NCI-H526 treated with DMSO at 0.1 percent for 48 hours (cell line): ENCODE data around the gene KCNK1.
"Not testable (repeated sequence)": the region's sequence is repeated elsewhere in the genome, so short reads cannot be mapped to it uniquely, and the experiment has no call there.

ENCODE experiments used
- DNase-seq: peaks from one replicate; lab custom pipeline; 2025; lab: John Stamatoyannopoulos, UW

KCNK1 gene

DNA sequence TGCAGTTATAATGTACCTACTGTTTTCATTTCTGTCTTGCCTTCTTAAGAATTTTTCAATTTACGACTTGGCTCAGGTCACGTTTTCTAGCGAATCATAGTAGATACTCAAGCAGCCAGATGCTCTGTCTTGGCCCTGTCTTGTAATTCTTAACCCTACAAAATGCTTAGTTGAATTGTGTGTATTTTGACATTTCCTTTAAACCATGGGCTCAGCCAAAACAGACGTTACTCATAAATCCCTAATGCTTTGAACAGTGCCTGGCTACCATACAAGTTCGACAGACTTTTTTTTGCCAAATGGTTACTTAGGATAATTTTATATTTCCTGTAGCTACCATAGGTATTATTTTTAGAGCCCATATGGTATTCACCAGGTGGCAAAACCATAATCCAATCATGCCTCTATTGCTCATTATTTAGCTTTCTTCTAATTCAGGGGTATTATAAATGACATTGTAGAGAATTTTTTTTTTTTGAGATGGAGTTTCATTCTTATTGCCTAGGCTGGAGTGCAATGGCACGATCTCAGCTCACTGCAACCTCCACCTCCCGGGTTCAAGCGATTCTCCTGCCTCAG lies 54.3 kb downstream of the KCNK1 start:
- DNase-seq, result no peak

DNA sequence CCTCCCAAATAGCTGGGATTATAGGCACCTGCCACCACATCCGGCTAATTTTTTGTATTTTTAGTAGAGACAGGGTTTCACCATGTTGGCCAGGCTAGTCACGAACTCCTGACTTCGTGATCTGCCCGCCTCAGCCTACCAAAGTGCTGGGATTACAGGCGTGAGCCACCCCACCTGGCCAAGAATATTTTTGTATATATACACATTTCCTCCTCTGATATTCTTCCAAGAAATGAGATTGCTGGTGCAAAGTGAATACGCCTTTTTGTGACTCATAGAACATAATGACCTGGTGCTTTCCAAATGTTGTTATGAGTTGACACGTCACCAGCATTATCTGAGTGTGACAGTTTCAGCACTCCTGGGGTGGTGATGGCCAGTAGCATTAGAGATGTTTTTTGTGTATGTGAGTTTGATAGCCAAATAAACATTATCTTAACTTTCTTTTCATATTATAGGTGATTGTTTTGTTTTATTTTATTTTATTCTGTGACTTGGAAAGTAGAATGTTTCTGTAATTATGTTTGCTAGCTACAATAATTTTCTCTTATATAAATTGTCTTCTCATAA lies 54.9 kb downstream of the KCNK1 start:
- no peak for DNase-seq

DNA sequence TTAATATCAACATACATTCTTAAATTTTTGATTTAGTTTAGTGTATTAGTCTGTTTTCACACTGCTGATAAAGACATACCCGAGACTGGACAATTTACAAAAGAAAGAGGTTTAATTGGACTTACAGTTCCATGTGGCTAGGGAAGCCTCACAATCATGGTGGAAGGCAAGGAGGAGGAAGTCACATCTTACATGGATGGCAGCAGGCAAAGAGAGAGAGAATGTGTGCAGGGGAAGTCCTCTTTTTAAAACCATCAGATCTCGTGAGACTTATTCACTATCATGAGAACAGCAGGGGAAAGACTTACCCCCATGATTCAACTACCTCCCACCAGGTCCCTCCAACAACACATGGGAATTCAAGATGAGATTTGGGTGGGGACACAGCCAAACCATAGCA lies 56.5 kb downstream of the KCNK1 start:
- DNase-seq, result not testable (repeated sequence)

DNA sequence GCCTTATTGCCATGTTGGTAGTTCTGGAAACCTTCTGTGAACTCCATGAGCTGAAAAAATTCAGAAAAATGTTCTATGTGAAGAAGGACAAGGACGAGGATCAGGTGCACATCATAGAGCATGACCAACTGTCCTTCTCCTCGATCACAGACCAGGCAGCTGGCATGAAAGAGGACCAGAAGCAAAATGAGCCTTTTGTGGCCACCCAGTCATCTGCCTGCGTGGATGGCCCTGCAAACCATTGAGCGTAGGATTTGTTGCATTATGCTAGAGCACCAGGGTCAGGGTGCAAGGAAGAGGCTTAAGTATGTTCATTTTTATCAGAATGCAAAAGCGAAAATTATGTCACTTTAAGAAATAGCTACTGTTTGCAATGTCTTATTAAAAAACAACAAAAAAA lies 57.4 kb downstream of the KCNK1 start:
- no peak for DNase-seq

DNA sequence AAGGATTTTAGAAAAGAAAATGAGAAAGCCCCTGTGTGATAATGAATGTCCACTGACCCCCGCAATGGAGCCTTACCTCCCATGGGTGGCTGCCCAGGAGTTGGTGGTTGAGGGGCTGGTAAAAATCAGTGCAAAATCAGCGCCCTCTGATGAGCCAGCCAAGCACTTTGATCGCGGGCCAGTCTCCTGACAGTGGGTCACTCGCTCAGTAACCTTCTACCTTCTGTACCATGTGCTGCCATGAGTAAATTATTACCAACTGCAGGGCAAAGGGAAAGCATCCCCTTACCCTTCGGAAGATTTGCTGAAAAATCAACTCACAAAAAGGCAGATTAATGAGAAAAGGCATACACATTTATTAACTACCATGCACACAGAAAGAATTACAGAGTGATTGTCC lies 58.8 kb downstream of the KCNK1 start:
- DNase-seq, result no peak

DNA sequence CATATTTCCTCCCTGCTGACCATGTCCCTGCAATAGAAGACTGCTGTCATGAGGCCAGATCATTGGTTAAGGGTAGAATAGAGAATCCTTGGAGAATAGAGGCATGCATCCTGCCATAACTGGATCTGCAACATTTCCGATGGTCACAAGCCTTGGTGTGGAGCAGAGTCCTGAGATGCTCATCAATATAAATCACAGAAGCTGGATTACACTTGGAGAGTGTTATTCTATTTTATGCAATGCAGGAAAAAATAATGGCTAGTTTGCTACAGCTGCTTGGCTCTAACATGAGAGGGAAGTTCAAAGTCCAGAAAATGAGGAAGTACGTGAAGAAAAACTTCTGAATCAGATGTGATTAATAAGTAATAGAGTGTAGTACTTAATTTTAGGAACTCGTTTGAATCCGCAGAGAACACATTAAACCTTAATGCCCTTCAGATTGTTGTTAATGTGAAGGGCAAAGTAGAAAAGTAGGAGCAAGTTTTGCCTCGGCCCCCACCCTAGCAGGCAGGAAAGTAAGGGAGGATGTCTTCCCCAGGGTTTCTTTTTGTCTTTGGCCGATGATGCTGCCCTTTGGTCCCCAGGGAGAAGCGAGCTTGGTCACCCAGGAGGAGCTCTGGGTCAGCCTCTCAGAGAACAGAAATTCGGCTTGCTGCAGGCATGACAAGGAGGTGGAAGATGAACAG lies 59.5 kb downstream of the KCNK1 start:
- DNase-seq, result no peak

DNA sequence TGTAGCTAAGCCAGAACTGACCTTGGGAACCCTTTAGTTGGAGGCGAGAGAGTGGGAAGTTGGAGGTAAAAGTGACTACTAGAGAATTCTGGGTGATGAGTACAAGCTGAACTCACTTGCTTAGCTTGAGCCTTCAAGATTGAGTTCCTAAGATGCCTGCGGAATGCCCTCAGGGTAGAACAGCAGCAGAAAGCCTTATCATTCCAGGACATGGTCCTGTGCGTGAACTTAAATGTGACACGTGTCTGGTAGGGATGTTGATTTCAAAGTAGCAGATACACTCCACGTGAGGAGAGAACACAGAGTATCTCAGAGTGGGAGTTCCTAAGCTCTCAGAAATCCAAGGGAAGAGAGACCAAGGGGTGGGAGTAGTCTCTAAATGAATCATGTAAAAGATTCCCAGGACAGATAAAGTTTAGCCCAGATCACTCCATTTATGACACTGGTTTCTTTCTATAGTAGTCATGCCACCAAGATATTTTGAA lies 60.1 kb downstream of the KCNK1 start:
- no peak for DNase-seq

DNA sequence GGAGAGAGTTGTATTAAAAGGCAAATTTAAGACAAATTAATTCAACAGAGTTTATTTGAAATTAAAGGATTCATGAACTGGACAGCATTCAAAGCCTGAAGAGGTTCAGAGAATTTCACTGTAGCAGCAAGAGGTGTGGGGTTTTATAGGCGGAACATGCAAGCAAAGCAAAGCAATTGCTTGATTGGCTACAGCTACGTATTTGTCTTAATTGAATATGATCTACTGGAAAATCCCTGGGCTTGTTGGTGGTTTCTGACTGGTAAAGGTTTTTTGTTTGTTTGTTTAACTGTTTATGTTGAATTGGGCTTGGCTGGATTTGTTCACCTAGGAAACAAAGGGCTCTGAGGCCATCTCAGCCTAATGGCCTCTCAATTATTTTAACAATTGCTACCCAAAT lies 61.5 kb downstream of the KCNK1 start:
- DNase-seq, result no peak

DNA sequence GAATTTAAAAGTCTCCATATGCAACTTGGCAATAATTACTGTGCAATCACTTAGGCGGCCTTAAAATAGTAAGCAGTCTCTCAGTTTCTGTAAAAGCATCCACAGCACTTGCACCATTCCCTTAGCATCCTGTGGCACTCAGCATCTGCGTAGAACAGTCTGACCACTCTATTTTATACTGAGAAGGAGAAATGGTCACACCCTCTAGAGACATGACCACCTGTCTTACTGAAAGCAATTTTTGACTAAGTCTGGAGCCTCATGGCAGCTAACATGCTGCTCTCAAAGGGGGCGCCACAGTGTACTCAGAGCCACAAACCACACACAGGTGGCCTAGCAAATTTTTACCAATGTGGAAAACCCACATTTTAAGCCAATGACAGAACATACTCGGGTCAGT lies 62.0 kb downstream of the KCNK1 start:
- no peak for DNase-seq

DNA sequence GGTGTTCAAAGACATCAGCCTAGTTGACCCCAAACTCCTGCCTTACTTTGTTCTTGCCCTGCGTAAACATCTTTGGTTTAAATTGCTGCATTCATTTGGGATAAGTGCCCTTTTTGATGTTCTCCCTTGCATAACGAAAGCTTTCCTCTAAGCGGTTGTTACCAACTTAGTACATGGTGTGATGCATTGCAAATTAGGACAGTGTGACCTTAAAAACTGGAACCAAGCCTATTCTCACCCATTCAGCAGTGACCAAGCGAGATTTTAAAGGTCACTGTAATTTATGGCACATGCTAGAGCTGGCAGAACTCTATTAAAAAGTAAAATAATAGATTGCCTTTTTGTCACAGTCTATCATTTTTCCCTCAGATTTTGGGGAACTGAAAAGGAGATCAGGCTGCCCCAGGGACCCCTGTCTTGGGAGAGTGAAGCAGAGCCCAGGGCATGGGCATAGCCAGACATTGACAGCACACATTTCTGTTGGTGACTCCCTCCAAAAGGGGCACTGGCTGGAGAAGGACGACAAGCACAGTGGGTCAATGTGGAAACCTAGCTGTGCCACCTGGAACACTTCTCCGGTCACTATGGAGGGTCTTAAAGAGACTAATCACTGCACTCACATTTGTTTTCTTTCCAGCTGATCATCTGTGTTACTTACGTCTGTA lies 63.9 kb downstream of the KCNK1 start:
- no peak for DNase-seq

DNA sequence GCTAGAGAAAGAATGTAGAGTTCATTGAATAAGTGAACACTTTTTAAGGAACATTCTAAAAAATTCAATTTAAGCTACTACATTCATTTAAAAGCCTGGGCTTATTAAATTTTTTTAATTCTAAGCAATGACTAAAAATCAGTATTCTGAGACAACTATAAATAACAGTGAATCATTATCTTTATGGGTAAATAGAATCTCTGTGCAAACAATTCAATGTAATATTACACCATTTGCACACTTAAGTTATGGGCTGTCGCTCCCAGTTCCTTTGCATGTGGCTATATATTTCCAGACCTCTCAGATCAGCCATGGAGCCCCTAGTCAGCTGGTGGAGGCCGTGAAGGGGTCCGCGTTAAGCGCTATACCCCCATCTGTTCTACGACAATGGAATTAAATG lies 65.1 kb downstream of the KCNK1 start:
- no peak for DNase-seq

DNA sequence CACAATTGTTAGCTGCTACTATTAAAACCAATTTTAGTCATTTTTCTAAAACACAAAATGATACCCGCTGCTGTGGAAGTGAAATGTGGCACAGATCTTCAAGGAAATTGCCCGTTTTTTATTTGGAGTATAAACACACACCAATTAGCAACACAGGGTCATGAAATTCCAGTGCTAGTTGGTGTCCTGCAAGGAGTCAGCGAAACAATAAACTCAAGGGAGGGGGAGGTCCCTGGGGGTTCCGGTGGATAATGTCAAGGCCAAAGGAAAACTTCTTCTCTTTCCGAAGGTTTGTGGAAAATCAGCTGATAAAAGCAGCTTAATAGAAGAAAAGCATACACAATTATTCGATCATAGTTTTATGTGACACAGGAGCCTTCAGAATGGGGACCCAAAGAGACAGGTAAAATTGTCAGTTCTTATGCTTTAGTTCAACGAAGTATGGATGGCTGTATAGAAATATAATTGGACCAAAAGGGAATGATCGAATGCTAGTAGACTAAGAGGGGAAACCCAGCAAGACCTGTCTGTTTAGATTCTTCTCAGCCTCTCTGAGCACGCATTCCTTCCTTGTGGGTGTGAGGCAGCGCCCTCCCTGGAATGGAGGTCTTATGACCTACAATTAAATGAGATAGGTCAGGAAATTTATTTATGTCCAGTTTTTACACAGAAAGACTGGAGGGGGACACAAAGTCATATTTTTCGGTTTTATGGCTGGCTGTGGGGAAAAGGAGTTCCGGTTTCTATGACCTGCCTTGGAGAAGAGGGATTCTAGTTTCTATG lies 65.9 kb downstream of the KCNK1 start:
- no peak for DNase-seq

DNA sequence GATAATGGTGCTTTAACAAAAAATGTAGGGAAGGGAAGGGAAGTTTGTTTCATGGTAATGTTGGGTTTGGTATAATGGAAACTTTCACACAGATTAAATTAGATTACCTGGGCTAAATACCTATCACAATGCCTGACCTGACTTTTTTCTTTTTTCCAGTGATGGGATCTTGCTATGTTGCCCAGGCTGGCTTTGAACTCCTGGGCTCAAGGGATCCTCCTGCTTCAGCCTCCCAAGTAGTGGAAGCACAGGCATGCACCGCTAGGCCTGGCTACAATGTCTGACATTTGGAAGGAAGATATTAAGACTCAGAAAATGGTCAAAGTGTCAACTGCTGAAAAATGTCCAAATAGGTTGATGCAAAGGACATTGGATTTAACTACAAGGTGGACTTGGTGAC lies 67.4 kb downstream of the KCNK1 start:
- no peak for DNase-seq

DNA sequence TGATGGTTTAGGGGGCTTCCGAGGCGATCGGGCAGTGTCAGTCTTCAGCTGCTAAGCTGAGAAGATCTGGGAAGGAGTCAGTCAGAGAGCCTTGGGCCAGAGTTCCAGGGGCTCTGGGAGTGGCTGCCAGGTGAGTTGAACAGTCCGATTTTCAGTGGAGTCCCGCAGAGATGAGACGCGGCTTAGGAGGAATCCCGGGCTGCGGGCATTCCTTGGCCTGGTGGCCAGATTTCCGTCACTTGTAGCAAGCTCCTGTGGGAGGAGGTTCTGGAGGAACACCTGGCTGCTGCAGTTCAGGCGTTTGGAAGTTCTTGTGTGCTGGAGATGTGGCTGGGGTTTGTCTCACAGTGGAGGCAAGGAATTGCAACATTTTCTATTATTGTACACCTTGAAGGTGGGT lies 72.7 kb downstream of the KCNK1 start:
- DNase-seq, result not testable (repeated sequence)

DNA sequence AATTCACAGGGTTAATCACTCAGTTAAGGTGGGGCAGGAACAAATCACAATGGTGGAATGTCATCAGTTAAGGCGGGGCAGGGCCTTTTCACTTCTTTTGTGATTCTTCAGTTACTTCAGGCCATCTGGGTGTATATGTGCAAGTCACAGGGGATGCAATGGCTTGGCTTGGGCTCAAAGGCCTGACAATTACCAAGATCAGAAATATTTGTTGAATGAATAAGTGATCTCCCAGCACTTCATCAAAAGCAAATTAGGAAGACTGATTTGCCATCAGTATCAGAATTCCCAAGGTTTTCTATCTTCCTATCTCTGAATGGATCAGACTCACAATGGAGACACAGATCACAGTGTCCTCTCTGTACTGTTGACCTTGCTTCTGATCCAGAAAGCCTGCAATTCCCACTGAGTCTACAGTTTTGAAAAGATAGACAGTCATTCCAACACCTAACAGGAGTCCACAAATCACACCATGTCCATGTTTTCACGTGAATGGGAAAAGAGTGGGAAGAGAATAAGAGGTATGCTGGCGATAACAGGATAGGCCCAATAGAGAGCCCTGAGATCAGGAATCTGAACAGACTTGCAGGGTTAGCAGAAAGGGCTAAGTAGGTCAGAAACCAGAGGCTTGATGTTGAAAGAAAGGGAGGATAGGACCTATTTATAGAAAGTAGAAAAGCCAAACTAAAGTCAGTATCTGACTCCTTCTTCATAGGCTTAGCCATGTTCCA lies 75.3 kb downstream of the KCNK1 start:
- no peak for DNase-seq

DNA sequence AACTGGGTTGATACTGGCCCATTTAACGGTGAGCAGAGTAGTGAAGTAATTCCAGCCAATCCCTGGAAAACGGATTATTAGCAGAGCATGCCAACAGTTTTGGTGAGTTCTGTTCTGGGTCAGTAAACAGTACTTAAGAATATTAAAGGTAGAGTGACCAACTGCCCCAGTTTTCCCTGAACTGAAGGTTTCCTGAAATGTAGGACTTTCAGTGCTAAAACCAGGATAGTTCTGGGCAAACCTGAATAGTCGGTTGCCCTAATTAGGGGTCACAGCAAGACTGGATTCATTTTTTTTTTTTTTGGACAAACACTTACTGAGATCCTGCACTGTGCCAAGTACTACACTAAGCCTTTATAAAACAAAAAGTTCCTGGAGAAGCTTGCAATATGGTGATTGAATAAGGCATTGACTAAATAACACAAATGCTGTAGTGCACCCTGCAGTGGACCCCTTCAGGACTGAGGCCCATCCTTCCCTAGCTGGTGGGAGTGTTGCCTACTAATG lies 75.9 kb downstream of the KCNK1 start:
- no peak for DNase-seq

DNA sequence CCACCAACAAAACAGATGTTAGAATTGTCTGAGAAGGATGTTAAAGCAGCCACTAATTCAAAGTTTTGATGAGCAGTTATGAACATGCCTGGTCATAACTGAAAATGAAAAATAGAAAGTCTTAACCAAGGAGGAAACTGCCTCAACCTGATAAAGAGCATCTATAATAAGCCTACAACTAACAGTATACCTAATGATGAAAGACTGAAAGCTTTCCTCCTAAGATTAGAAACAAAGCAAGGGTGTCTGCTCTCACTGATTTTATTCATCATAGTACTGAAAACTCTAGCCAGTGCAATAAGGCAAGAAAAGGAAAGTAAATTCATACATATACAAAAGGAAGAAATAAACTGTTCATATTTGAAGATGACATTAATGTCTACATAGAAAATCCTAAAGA lies 82.0 kb downstream of the KCNK1 start:
- no peak for DNase-seq

DNA sequence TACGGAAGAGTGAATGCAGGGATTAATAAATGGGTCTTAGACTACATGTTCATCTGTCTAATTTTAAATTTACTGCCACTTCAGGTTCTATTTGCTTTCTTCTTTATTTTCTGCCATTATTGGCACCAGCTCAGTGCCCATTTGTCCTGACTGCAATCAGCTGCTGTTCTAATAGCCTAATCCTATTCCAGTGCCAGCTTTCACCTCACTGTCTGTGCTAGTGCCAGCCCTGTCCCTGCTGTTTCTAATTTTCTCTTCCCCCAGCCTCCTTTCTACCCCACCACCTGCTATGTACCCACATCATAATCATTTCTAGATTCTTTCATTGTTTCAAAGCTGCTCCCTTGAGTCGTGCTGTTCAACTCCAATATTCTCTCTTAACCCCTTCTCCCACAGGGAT lies 86.4 kb downstream of the KCNK1 start:
- no peak for DNase-seq

DNA sequence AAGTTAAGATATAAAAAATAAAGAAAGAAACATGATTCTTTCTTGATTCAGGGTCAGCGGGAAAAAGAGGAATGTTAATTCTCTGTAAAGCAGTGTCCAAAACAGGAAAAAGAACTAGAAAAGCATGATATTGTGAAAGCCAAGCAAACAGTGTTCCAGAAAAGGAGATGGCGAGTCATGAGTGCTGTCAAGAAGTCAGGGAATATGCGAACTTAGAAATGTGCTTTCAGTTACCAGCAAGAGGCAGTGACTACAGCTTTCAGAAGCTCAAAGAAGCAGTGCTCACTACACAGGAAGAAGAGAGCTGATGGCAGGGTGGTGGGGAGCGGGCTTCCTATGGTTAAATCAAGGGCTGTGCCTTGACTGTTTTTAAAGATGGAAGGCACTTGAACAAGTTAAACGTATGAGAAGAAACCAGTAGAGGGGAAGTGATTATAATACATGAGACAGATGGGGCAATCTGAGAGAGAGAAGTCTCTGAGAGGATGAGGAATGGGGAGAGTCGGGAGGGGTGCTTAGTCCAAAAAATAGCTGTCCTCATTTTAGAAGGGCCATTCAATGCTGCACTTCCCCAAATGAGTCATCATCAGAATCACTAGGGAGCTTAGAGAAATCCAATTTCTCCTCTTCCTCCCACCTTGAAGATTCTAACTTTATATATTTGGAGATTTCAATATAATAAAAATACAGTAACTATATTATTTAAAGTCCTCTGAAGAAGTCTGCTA lies 90.4 kb downstream of the KCNK1 start:
- DNase-seq, result no peak

DNA sequence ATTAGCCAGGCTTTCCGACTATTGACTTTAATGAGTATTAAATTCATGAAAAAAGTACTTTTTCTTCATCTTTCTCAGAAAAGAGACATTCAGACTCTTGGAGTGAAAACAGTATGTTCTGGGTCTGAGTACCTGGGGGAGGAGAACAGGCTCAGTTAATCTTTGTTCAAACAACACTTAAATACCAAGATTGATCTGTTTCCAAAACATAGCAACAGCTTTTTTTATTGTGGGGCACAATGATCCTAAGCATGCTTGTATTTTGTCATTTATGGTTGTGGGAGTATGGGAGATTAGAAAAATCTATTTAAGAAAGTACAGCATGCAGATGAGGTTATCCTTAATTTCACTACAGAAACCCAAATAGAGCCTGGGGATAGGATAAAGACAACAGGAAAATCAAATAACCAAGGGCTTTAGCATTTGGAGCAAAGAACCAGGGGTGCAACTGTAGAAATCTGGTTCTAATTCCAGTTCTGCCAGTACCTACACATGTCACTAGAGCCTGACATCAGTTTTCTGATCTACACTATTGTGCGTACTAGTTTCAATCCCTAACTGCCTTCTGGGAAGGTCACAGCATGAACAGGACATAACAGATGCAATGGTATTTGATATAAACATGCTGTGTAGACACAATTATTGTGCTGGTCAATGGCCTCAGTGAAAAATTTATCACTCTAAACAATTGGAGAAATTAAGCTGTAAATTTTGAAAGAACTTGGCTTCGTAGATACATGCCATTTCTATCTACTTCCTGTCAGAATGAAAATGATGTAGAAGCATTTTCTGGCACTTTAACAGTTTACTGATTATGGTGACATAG lies 91.2 kb downstream of the KCNK1 start:
- no peak for DNase-seq
